ENCODE data around the gene INHBE.
"Not testable (repeated sequence)": the region's sequence is repeated elsewhere in the genome, so short reads cannot be mapped to it uniquely, and the experiment has no call there.

Gene INHBE

DNA sequence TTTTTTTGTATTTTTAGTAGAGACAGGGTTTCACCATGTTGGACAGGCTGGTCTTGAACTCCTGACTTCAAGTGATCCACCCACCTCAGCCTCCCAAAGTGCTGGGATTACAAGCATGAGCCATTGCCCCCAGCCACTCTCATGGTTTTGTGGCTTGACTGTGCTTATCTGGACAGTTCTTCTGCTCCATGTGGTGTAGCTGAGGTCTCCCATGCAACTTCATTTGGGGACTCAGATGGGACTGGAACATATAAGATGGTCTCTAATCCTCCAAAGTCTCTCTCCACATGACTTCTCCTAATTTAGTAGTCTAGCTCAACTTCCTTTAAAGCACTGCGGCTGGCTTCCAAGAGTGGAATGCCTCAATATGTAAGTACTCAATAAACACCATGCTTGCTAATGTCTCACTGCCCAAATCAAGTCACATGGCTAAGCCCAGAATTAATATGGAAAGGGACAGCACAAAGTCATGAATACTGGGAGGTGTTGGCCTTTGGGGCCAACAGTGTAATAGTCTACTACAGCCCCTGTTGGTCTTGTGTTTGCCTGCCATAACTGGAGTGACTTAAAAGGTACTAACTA is 13.2 kb upstream of the INHBE start:
- DNase-seq, result no peak

DNA sequence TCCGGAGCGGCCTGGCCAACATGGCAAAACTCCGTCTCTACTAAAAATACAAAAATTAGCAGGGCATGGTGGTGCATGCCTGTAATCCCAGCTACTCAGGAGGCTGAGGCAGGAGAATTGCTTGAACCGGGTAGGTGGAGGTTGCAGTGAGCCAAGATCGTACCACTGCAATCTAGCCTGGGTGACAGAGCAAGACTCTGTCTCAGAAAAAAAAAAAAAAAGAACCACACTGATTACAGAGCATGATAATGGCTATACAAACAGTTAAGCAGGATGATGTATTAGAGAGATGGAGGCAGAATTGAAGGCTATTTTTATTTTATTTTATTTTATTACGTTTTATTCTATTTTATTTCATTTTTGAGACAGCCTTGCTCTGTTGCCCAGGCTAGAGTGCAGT is 10.8 kb upstream of the INHBE start:
- not testable (repeated sequence) for DNase-seq

DNA sequence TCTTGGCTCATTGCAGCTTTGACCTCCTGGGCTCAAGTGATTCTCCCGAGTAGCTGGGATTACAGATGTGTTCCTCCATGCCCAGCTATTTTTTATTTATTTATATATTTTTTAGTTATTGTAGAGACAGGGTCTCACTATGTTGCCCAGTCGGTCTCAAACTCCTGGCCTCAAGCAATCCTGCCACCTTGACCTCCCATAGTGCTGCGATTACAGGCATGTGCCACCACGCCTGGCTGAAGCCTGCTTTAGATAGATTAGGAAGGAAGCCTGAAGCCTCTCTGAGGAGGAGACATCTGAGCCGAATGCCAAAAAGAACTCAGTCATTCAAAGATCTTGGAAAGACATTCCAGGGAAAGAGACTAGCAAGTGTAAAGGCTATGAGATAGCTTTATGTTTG is 10.4 kb upstream of the INHBE start:
- no peak for DNase-seq

DNA sequence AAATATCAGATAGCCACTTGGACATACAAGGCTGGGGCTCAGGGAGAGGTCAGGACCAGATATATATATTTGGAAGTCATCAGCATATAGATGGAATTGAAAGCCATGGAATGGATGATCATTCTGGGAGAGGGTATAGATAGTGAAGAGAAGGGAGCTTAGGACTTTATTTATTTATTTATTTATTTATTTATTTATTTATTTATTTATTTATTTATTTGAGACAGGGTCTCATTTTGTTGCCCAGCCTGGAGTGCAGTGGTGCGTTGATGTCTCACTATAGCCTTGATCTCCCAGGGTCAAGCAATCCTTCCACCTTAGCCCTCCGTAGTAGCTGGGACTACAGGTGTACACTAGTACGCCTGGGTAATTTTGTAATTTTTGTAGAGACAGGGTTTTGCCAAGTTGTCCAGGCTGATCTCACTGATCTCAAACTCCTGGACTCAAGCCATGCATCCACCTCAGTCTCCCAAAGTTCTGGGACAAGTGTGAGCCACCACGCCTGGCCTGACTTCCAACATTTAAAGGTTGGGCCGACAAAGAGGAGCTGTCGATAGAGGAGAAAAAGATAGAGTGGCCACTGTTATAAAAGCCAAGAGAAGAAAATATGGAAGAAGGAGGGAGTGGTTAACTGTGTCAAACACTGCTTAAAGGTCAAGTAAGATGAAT is 8.7 kb upstream of the INHBE start:
- DNase-seq, result no peak

- no peak for DNase-seq
Observed at GRCh38 chr12:57448669-57449068, 6.4 kb upstream of the INHBE start.

GRCh38 chr12:57449375-57449774 is 5.7 kb upstream of the INHBE start:
- no peak for DNase-seq

- DNase-seq, result no peak
Observed at GRCh38 chr12:57450057-57450456, 5.0 kb upstream of the INHBE start.

DNA sequence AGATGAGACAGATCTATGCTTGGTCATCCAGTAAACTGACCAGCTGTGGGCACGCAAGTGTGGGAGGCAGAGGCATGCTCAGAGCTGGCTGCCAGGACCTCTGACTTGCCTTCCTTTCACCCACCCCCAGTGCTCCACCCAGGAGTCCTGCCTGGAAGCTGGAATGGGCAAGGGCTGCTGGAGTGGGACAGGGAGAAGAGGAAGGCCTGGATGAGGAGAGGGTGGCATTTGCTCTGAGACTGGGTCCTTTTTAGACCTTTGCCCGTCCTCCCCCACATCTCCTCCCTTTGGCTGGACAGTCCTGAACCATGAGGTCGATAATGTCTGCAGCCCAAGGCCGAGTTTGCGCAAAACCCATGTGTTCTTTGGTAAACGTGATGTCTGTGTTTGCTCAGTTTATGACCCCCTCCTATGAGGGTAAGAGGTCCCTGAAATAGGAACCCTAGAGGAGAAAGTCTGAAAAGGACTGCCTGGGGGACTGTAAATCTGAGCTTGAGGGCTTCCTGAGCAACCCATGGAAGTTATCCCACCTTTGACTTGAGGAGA is 3.8 kb upstream of the INHBE start:
- no peak for DNase-seq

DNA sequence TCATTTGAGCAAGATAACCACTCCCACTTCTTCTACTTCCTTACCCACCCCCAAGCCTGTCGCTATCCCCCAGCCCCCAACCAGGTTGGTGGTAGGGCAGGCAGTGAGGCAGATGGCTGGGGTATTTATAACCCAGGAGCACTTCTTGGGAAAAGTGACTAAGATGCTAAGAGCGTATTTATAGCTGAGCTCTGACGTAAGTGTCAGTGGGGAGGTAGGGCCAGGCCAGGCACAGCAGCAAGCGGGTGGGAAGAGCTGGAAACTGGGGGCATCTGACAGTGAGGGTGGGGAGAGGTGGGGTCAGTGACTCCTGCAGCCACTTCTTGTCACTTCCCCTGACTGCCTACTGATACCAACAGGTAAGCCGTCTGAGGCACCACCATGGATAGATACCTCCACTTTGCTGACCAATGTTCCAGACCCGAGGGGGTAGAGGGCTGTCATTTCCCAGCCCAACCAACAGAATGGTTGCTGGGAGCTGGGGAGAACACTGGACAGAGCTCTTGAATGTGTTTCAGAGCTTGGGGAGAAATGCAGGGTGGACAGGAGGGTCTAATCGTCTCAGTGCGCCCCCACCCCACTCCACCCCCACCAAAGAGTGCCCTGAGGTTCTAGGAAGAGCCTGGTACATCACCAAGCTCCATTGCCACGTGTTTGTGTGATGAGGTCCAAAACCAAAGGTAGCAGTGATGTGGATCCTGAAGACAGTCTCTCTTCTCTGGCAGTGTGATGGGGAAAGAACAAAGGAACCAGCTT is 2.7 kb upstream of the INHBE start:
- DNase-seq, result no peak

GRCh38 chr12:57452937-57453509 is 2.1 kb upstream of the INHBE start:
- no peak for DNase-seq

- DNase-seq, result no peak
Observed at GRCh38 chr12:57454213-57454565, 918 bp upstream of the INHBE start.

- DNase-seq, result no peak
Observed at GRCh38 chr12:57455374-57456144, 452 bp downstream of the INHBE start.

DNA sequence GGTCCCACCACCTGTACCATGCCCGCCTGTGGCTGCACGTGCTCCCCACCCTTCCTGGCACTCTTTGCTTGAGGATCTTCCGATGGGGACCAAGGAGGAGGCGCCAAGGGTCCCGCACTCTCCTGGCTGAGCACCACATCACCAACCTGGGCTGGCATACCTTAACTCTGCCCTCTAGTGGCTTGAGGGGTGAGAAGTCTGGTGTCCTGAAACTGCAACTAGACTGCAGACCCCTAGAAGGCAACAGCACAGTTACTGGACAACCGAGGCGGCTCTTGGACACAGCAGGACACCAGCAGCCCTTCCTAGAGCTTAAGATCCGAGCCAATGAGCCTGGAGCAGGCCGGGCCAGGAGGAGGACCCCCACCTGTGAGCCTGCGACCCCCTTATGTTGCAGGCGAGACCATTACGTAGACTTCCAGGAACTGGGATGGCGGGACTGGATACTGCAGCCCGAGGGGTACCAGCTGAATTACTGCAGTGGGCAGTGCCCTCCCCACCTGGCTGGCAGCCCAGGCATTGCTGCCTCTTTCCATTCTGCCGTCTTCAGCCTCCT is 1.1 kb downstream of the INHBE start:
- no peak for DNase-seq

DNA sequence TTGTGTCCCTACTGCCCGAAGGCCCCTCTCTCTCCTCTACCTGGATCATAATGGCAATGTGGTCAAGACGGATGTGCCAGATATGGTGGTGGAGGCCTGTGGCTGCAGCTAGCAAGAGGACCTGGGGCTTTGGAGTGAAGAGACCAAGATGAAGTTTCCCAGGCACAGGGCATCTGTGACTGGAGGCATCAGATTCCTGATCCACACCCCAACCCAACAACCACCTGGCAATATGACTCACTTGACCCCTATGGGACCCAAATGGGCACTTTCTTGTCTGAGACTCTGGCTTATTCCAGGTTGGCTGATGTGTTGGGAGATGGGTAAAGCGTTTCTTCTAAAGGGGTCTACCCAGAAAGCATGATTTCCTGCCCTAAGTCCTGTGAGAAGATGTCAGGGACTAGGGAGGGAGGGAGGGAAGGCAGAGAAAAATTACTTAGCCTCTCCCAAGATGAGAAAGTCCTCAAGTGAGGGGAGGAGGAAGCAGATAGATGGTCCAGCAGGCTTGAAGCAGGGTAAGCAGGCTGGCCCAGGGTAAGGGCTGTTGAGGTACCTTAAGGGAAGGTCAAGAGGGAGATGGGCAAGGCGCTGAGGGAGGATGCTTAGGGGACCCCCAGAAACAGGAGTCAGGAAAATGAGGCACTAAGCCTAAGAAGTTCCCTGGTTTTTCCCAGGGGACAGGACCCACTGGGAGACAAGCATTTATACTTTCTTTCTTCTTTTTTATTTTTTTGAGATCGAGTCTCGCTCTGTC is 1.8 kb downstream of the INHBE start:
- DNase-seq, result no peak

DNA sequence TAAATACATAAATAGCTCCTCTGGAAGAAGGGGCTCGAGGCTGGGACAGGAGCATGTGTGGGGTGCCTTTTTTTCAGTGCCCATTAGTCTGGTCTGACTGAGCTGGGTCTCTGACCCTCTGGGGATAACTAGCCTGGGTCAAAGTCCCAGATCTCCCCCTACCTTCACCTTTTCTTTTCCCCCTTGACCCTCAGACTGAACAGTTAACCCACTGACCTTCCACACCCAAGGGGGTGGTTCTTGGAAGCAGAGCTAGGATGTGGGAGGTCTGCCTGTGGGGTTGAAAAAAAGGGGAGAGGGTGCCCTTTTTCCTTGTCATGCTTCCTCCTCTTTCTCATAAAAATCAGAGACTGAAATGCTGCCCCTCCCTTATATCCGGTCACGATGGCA is 3.6 kb downstream of the INHBE start:
- DNase-seq, result no peak

DNA sequence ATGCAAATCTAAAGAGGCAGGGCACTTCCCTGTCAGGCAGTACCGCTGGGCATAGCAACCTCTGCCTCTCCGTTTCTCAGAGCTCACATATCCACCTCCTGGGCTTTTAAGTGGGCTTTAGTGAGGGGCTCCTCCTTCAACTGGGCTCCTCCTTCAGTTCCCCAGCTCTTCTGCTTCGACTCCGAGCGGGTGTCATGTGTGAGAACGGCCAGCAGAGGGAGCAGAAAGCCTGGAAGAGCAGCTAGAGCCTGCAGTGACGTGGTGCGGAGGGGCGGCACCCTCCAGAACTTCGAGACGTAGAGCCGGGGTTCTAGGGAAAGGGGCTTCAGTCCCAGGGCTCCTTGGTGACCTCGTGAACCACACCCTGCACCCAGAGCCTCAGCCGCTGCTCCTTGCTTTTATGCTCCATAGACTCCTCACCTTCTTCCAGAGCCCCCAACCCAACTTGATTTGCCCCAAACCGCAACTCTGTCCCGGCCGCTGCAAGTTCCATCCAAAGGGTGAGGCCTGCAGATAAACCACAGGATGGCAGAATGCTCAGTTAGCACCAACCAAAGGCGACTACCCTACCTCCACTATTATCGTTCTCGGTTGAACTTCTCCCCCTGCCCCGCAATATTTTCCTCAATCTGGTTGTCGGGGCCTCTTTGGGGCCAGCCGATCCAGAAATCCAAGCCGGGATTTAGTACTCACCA is 4.1 kb downstream of the INHBE start:
- DNase-seq, result peak; percentile 85

- DNase-seq, result no peak
Observed at GRCh38 chr12:57459750-57460467, 4.8 kb downstream of the INHBE start, which contains the start of gene GLI1. TSS of gene GLI1 (plus strand) at chr12:57459785. CDS start at chr12:57463692, 3,907 bp downstream.

DNA sequence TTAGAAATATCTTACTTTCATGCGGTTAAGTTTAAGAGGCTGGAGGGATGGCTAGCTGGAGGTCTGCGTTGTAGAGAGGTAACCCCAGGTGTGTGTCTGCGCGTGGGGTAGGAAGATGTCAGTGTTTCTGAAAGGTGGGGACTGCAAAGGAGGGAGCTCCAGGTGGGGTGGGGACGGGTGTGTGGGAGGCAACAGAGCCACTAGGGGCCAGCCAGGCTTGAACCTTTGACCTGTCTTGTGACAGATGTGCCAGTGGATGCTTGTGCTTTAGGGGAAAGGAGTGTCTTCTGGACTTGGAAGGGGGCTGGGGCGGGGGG is 5.3 kb downstream of the INHBE start:
- DNase-seq, result no peak

GRCh38 chr12:57460841-57461275 is 5.8 kb downstream of the INHBE start:
- no peak for DNase-seq

GRCh38 chr12:57461276-57461916 is 6.3 kb downstream of the INHBE start:
- peak; percentile 80 for DNase-seq
